AG09309 (cell line): ENCODE data around the gene DAG1.

ENCODE experiments used
- DNase-seq: peaks from one replicate; pipeline ENCODE4 v3.0.0-alpha.2; 2010; ENCODE audit warnings: low read depth
- H3K4me3 ChIP-seq: 2 replicates; pipeline ENCODE4 v1.5.1; 2011; ENCODE audit warnings: mild to moderate bottlenecking, low read depth, low read length, moderate library complexity; ENCODE audit not compliant: control insufficient read depth
- TF ChIP-seq, protein P1 (sequence below): IDR thresholded peaks from 2 replicates; pipeline ENCODE4 v1.5.1; 2011; ENCODE audit warnings: mild to moderate bottlenecking, low read depth, low read length, inconsistent platforms; ENCODE audit not compliant: insufficient read depth, control insufficient read depth; ENCODE audit errors: missing control alignments

DAG1 gene

DNA sequence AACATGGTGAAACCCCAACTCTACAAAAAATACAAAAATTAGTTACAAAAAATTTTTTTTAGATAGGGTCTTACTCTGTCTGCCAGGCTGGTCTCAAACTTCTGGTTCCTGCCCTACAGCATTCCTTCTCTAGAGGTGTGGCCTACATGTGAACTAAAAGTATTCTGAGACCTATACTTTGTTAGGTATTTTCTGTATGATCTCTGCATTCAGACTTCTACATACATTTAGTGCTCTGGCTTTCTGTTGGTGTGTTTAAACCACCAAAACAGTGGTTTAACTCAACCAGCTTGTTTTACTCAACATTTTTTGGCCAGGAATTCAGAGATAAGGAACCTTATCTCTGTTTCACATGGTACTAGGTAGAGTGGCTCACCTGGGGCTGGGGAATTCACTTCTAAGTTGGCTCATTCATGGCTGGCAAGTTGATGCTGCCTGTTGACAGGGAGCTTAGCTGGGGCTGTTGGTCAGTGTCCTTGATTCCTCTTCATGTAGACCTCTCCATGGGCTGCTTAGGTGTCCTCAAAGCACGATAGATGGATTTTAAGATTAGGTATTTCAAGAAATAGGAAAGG is 42.8 kb downstream of the DAG1 start:
- DNase-seq: no peak
- TF ChIP-seq, protein P1, sequence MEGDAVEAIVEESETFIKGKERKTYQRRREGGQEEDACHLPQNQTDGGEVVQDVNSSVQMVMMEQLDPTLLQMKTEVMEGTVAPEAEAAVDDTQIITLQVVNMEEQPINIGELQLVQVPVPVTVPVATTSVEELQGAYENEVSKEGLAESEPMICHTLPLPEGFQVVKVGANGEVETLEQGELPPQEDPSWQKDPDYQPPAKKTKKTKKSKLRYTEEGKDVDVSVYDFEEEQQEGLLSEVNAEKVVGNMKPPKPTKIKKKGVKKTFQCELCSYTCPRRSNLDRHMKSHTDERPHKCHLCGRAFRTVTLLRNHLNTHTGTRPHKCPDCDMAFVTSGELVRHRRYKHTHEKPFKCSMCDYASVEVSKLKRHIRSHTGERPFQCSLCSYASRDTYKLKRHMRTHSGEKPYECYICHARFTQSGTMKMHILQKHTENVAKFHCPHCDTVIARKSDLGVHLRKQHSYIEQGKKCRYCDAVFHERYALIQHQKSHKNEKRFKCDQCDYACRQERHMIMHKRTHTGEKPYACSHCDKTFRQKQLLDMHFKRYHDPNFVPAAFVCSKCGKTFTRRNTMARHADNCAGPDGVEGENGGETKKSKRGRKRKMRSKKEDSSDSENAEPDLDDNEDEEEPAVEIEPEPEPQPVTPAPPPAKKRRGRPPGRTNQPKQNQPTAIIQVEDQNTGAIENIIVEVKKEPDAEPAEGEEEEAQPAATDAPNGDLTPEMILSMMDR: no peak
- no peak overlapping the region for H3K4me3 ChIP-seq

DNA sequence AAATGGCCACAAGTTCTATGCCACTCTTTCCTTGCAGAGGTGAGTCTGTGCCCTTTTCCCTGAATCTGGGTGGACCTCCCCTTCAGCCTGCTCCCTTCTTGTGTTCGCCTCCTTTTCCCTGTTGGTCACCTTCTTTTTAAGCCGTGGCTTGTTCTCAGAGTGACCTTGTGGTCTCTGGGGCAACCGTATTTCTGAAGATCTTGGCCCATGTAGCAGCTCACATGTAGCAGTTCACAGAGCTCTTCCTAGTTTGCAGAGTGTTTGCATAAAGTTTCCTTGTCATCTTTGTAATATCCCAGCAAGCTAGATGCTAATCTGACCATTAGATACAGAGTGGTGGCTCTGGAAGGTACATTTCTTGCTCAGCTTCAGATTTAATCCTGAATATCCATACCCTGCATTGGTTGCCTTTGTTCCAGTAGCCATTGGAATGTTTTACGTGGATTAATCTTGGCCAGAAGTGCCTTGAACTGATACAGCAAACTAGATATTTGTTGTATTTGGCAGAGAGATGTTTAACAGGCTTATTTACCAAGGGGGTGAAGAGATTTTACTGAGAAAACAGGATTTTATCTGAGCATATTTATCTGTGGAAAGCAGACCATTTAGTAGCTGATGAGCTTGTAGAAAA is 43.5 kb downstream of the DAG1 start:
- no peak for DNase-seq
- no peak overlapping the region for H3K4me3 ChIP-seq
- TF ChIP-seq, protein P1: no peak

DNA sequence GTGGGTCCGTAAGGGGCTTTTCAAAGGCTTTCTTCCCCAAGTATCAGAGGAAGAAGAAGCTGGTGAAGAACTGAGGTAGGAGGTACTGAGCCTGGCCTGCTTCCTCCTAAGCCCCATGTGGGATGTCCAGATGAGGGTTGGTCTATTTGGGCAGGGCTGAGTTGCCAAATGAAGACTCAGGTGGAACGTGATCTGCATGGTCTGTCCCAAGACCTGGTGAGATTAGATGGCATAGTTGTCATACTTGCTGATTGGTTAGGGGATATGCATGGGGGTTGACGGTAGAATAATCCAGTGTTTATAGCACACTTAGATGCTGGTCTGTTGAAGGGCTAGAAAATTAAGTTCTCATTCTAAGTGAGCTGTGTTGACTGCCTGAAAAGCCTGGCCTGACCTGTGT is 47.9 kb downstream of the DAG1 start:
- no peak overlapping the region for H3K4me3 ChIP-seq
- DNase-seq: no peak
- TF ChIP-seq, protein P1: no peak

DNA sequence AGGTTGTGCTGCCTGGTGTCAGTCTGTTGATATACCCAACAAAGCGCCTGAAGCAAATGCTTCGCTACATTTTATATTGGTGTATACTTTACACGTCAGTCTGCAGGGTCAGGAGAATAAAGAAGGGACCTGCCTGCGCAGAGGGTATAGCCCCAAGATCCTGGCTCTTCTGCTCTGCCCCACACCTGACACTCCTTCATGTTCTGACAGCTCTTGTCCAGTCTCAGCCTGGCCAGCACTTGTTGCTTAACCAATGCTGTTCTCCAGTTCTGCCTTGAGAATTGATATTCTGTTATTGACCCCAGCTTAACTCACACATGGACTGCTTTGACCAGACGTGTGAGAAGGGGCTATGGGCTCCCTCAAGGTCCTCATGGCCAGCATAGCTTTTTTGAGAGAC is 48.4 kb downstream of the DAG1 start:
- no peak for DNase-seq
- TF ChIP-seq, protein P1: no peak
- no peak overlapping the region for H3K4me3 ChIP-seq

DNA sequence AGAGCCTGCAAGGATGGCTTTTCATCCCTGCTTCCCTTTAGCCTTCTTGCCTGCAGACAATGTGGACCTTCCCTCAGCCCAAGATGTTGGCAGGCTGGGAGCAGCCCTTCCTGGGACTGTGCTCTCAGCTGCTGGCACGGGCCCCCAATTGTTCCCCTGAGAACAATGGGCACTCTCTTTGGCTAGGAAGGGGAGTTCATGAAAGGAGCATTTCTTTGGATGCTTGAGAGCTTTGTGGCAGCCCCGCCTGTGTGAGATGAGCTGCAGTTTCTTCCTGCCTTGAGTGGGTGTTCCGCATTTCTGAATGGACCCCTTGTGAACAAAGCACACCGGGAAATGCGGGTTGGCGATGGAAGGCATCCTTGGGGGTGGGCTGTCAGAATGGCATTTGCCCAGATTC is 49.2 kb downstream of the DAG1 start:
- no peak overlapping the region for H3K4me3 ChIP-seq
- TF ChIP-seq, protein P1: no peak
- DNase-seq: no peak

DNA sequence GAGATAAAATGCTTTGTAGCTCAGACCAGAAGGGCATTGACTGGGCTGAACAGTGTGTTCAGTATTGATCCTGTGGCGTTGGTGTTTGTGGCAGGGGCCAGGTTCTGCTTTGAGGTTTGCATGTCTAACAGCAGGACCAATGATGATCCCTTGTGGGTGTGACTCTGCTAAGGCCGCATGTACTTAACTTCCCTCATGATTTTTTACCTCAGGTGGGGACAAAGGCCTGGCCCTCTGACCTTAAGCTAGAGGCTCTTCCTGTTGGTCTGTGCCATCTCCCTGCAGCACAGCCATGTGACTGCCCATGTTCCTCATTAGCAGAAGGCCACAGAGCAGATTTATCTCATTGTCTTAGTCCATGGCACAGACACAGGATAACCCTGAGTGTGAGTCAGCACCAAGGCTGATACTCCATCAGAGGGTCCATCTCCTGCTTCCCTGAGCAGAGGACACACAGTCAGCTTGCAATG is 49.9 kb downstream of the DAG1 start:
- DNase-seq: no peak
- TF ChIP-seq, protein P1: no peak
- no peak overlapping the region for H3K4me3 ChIP-seq
